ENCODE measurements around the gene PFDN2.

DNA sequence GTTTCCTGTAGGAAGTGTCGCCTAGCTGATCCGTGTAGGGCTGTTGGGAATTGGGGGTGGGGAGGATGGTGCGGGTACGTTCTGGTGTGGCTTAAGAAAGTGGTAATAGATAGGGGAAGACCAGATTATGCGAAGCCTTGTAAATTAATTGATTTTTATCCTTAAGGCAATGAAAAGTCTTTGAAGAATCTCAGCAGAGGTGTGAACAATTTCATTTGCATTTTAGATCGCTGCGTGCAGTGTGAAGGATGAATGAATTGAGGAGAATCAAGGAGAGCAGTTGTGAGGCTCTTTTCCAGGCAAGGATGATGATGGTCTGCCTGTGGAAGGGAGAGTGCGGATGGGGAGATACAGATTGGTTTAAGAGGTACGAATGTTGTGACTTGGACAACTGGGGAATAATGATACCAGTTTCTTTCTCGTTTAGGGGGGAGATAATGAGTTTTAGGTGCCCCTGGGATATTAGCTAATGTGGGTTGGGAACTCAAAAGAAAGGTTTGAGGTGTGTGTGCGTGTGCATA lies 15.4 kb upstream of the PFDN2 start:
- TF ChIP-seq CTCF (conservative IDR thresholded peaks at IDR 0.05; ENCODE audit: low read length) (no peak), EZH2phosphoT487 (IDR thresholded peaks at IDR 0.05; ENCODE audit: borderline replicate concordance, low read depth, low read length) (no peak)

Data from OCI-LY7 (cell line).